GM23338 (cell line): ENCODE measurements around the gene ARMH4. TPM values are rescaled to one million over a fixed set of nuclear protein-coding genes. Genes with fewer than 3 reads are reported as not detected.

Source experiments
- ATAC-seq: fragments of 200-7000 bp; cut with Tn5 transposase; 3 replicates; pipeline ENCODE4 v1.9.1; 2020
- DNase-seq: peaks from one replicate; pipeline ENCODE4 v3.0.0-alpha.2; 2015; ENCODE audit warnings: low spot score
- H2AFZ ChIP-seq: fragments of 200-600 bp; sonication (generic); 2 replicates; pipeline ENCODE4 v1.8.0; 2016; ENCODE audit warnings: antibody characterized with exemption, mild to moderate bottlenecking, moderate library complexity
- H3F3A ChIP-seq: fragments of 200-600 bp; sonication (generic); replicated peaks from 2 replicates; pipeline ENCODE4 v1.8.0; 2017; ENCODE audit warnings: antibody characterized with exemption, mixed run types, low read depth
- H3K27ac ChIP-seq: fragments of 200-600 bp; sonication (generic); 2 replicates; pipeline ENCODE4 v1.6.1; 2016; ENCODE audit warnings: low read depth
- H3K27me3 ChIP-seq: fragments of 200-600 bp; sonication (generic); 2 replicates; pipeline ENCODE4 v1.8.0; 2016; ENCODE audit warnings: mild to moderate bottlenecking, mixed run types, moderate library complexity; ENCODE audit not compliant: insufficient read depth
- H3K36me3 ChIP-seq: fragments of 200-600 bp; sonication (generic); 2 replicates; pipeline ENCODE4 v1.8.0; 2016; ENCODE audit warnings: mild to moderate bottlenecking; ENCODE audit not compliant: insufficient read depth
- H3K4me1 ChIP-seq: fragments of 200-600 bp; sonication (generic); 2 replicates; pipeline ENCODE4 v1.8.0; 2016; ENCODE audit warnings: mild to moderate bottlenecking, moderate library complexity; ENCODE audit not compliant: insufficient read depth
- H3K4me2 ChIP-seq: fragments of 200-600 bp; sonication (generic); 2 replicates; pipeline ENCODE4 v1.7.1; 2017; ENCODE audit warnings: mixed run types
- H3K4me3 ChIP-seq: fragments of 200-600 bp; sonication (generic); 2 replicates; pipeline ENCODE4 v1.6.1; 2016; ENCODE audit warnings: mixed run types
- H3K79me2 ChIP-seq: fragments of 200-600 bp; sonication (generic); replicated peaks from 2 replicates; pipeline ENCODE4 v1.8.0; 2017; ENCODE audit warnings: mild to moderate bottlenecking; ENCODE audit not compliant: insufficient read depth
- H3K9me2 ChIP-seq: fragments of 200-600 bp; sonication (generic); 2 replicates; pipeline ENCODE4 v1.8.0; 2017; ENCODE audit not compliant: insufficient read depth
- H4K20me1 ChIP-seq: fragments of 200-600 bp; sonication (generic); replicated peaks from 2 replicates; pipeline ENCODE4 v1.8.0; 2017; ENCODE audit warnings: mild to moderate bottlenecking; ENCODE audit not compliant: insufficient read depth
- H3K27ac Mint-ChIP-seq: 2 replicates; pipeline ENCODE4 v1.8.0; 2020; ENCODE audit warnings: inconsistent platforms, mild to moderate bottlenecking, moderate library complexity, mixed read lengths
- H3K27me3 Mint-ChIP-seq: 3 replicates; pipeline ENCODE4 v1.8.0; 2022; ENCODE audit warnings: low read depth, mild to moderate bottlenecking, moderate library complexity, mixed read lengths, inconsistent platforms; ENCODE audit not compliant: insufficient read depth, poor library complexity
- H3K36me3 Mint-ChIP-seq: 3 replicates; pipeline ENCODE4 v1.8.0; 2021; ENCODE audit warnings: low read depth, mild to moderate bottlenecking, inconsistent platforms, moderate library complexity, mixed read lengths
- H3K4me1 Mint-ChIP-seq: 3 replicates; pipeline ENCODE4 v1.8.0; 2020; ENCODE audit warnings: mild to moderate bottlenecking, inconsistent platforms, mixed read lengths
- H3K4me3 Mint-ChIP-seq: 3 replicates; pipeline ENCODE4 v1.8.0; 2021; ENCODE audit warnings: moderate library complexity, mild to moderate bottlenecking, inconsistent platforms, mixed read lengths
- H3K9me3 Mint-ChIP-seq: 3 replicates; pipeline ENCODE4 v1.8.0; 2020; ENCODE audit warnings: moderate library complexity, mild to moderate bottlenecking, inconsistent platforms, mixed read lengths
- CREB1 ChIP-seq: fragments of 250-450 bp; sonication (Bioruptor Pico); IDR thresholded peaks from 2 replicates; pipeline ENCODE4 v1.5.0; 2020; ENCODE audit warnings: low read depth, mild to moderate bottlenecking, moderate library complexity
- EZH2 ChIP-seq: fragments of 200-600 bp; sonication (generic); IDR thresholded peaks from one replicate; pipeline ENCODE4 v1.8.0; 2017; ENCODE audit warnings: antibody characterized with exemption, mild to moderate bottlenecking, low read depth; ENCODE audit not compliant: unreplicated experiment
- EZH2phosphoT487 ChIP-seq: fragments of 200-600 bp; sonication (generic); IDR thresholded peaks from one replicate; pipeline ENCODE4 v1.8.1; 2018; ENCODE audit warnings: antibody characterized with exemption; ENCODE audit not compliant: unreplicated experiment
- JUNB ChIP-seq: IDR thresholded peaks from one replicate; pipeline ENCODE4 v1.6.1; 2016; ENCODE audit warnings: antibody characterized with exemption; ENCODE audit not compliant: unreplicated experiment
- NANOG ChIP-seq: IDR thresholded peaks from 2 replicates; pipeline ENCODE4 v1.6.1; 2016; ENCODE audit warnings: antibody characterized with exemption, borderline replicate concordance
- POLR2AphosphoS5 ChIP-seq: IDR thresholded peaks from 2 replicates; pipeline ENCODE4 v1.6.1; 2016; ENCODE audit warnings: antibody characterized with exemption, low read depth
- STAT1 ChIP-seq: IDR thresholded peaks from one replicate; pipeline ENCODE4 v1.6.1; 2016; ENCODE audit warnings: antibody characterized with exemption; ENCODE audit not compliant: unreplicated experiment
- ZNF114 ChIP-seq: fragments of 250-450 bp; sonication (Bioruptor Pico); IDR thresholded peaks from 2 replicates; pipeline ENCODE4 v1.5.0; 2020; ENCODE audit warnings: mild to moderate bottlenecking, moderate library complexity
- ZNF331 ChIP-seq: fragments of 250-450 bp; sonication (Bioruptor Pico); IDR thresholded peaks from 2 replicates; pipeline ENCODE4 v1.5.0; 2020; ENCODE audit warnings: low read depth, mild to moderate bottlenecking, moderate library complexity
- polyA plus RNA-seq: library from polyadenylated mRNA; unstranded; fragments of >200 nt; fragmentation: Nextera tagmentation; extraction: Ambion mirVana; gene quantifications from 2 replicates; pipeline ENCODE4 v1.2.1, GENCODE V29; 2016
- total RNA-seq: library from RNA; depleted of rRNA; stranded (reverse); fragments of >200 nt; shearing (Covaris generic); gene quantifications from 2 replicates; pipeline ENCODE4 v1.2.3, GENCODE V29; 2014
- TF ChIP-seq, protein P1 (sequence below): IDR thresholded peaks from 2 replicates; pipeline ENCODE4 v1.6.1; 2016; ENCODE audit warnings: antibody characterized with exemption
- TF ChIP-seq, protein P2 (sequence below): fragments of 250-450 bp; sonication (Bioruptor Pico); IDR thresholded peaks from 2 replicates; pipeline ENCODE4 v1.5.0; 2020; ENCODE audit warnings: mild to moderate bottlenecking, moderate library complexity
- TF ChIP-seq, protein P3 (sequence below), 2 experiments: fragments of 200-600 bp in 1 of 2; sonication (generic) in 1 of 2; conservative IDR thresholded peaks; 2 replicates each; pipeline versions ENCODE4 v1.5.1 to v1.6.1; 2016 to 2017; ENCODE audit warnings: antibody characterized with exemption in 2 of 2, low read depth in 2 of 2, mild to moderate bottlenecking in 2 of 2, moderate library complexity in 1 of 2
- TF ChIP-seq, protein P4 (sequence below): IDR thresholded peaks from one replicate; pipeline ENCODE4 v1.6.1; 2018; ENCODE audit warnings: antibody characterized with exemption; ENCODE audit not compliant: unreplicated experiment

Gene ARMH4
- total and polyA plus RNA-seq, 2 experiments from 2014 or later, result 15.5 to 20.2 TPM

DNA sequence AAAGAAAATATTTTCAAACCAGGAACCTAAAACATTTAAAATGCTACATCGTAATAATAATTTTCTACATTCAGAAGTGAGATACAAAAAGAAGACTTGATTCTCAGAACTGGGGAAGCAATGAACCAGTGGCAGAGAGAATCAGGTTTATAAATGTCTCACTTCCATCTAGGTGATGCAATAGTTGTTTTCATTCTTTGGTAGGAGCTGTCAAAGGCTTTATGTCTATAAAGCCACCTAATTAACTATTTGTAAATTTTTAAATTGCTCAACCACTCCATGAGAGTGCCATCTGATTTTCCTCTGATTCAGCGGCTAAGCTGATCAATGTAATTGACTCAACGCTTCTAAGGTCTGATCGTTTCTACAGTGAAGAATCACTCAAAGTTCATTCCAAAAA lies 66.1 kb downstream of the ARMH4 start:
- DNase-seq (no peak), ATAC-seq (no peak)
- Histone ChIP-seq H3K27me3 (no peaks in the 10 kb centered on the region), H2AFZ (no peak overlapping the region), H4K20me1 (no peaks in the 10 kb centered on the region), H3F3A (no peaks in the 10 kb centered on the region), H3K9me2 (no peaks in the 10 kb centered on the region), H3K27ac (no peak overlapping the region), H3K4me2 (no peak overlapping the region), H3K4me3 (no peak overlapping the region), H3K79me2 (no peaks in the 10 kb centered on the region), H3K4me1 (peaks cover 8% of the 10 kb centered on the region; the same call in 1 of the 2 replicates), H3K36me3 (no peaks in the 10 kb centered on the region)
- H3K36me3 Mint-ChIP-seq, result no peaks in the 10 kb centered on the region
- H3K4me3 Mint-ChIP-seq, result no peak overlapping the region
- no peak overlapping the region for H3K27ac Mint-ChIP-seq
- TF ChIP-seq, protein P1, sequence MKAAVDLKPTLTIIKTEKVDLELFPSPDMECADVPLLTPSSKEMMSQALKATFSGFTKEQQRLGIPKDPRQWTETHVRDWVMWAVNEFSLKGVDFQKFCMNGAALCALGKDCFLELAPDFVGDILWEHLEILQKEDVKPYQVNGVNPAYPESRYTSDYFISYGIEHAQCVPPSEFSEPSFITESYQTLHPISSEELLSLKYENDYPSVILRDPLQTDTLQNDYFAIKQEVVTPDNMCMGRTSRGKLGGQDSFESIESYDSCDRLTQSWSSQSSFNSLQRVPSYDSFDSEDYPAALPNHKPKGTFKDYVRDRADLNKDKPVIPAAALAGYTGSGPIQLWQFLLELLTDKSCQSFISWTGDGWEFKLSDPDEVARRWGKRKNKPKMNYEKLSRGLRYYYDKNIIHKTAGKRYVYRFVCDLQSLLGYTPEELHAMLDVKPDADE, result no peak
- TF ChIP-seq EZH2 (no peak), CREB1 (CRISPR knock-in tag) (no peak), ZNF331 (CRISPR knock-in tag) (no peak), POLR2AphosphoS5 (no peak), STAT1 (no peak), JUNB (no peak), ZNF114 (CRISPR knock-in tag) (no peak), NANOG (no peak), EZH2phosphoT487 (no peak)
- TF ChIP-seq, protein P2, sequence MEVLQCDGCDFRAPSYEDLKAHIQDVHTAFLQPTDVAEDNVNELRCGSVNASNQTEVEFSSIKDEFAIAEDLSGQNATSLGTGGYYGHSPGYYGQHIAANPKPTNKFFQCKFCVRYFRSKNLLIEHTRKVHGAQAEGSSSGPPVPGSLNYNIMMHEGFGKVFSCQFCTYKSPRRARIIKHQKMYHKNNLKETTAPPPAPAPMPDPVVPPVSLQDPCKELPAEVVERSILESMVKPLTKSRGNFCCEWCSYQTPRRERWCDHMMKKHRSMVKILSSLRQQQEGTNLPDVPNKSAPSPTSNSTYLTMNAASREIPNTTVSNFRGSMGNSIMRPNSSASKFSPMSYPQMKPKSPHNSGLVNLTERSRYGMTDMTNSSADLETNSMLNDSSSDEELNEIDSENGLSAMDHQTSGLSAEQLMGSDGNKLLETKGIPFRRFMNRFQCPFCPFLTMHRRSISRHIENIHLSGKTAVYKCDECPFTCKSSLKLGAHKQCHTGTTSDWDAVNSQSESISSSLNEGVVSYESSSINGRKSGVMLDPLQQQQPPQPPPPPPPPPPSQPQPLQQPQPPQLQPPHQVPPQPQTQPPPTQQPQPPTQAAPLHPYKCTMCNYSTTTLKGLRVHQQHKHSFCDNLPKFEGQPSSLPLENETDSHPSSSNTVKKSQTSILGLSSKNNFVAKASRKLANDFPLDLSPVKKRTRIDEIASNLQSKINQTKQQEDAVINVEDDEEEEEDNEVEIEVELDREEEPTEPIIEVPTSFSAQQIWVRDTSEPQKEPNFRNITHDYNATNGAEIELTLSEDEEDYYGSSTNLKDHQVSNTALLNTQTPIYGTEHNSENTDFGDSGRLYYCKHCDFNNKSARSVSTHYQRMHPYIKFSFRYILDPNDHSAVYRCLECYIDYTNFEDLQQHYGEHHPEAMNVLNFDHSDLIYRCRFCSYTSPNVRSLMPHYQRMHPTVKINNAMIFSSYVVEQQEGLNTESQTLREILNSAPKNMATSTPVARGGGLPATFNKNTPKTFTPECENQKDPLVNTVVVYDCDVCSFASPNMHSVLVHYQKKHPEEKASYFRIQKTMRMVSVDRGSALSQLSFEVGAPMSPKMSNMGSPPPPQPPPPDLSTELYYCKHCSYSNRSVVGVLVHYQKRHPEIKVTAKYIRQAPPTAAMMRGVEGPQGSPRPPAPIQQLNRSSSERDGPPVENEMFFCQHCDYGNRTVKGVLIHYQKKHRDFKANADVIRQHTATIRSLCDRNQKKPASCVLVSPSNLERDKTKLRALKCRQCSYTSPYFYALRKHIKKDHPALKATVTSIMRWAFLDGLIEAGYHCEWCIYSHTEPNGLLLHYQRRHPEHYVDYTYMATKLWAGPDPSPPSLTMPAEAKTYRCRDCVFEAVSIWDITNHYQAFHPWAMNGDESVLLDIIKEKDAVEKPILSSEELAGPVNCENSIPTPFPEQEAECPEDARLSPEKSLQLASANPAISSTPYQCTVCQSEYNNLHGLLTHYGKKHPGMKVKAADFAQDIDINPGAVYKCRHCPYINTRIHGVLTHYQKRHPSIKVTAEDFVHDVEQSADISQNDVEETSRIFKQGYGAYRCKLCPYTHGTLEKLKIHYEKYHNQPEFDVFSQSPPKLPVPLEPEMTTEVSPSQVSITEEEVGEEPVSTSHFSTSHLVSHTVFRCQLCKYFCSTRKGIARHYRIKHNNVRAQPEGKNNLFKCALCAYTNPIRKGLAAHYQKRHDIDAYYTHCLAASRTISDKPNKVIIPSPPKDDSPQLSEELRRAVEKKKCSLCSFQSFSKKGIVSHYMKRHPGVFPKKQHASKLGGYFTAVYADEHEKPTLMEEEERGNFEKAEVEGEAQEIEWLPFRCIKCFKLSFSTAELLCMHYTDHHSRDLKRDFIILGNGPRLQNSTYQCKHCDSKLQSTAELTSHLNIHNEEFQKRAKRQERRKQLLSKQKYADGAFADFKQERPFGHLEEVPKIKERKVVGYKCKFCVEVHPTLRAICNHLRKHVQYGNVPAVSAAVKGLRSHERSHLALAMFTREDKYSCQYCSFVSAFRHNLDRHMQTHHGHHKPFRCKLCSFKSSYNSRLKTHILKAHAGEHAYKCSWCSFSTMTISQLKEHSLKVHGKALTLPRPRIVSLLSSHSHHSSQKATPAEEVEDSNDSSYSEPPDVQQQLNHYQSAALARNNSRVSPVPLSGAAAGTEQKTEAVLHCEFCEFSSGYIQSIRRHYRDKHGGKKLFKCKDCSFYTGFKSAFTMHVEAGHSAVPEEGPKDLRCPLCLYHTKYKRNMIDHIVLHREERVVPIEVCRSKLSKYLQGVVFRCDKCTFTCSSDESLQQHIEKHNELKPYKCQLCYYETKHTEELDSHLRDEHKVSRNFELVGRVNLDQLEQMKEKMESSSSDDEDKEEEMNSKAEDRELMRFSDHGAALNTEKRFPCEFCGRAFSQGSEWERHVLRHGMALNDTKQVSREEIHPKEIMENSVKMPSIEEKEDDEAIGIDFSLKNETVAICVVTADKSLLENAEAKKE, result no peak
- TF ChIP-seq, protein P3, sequence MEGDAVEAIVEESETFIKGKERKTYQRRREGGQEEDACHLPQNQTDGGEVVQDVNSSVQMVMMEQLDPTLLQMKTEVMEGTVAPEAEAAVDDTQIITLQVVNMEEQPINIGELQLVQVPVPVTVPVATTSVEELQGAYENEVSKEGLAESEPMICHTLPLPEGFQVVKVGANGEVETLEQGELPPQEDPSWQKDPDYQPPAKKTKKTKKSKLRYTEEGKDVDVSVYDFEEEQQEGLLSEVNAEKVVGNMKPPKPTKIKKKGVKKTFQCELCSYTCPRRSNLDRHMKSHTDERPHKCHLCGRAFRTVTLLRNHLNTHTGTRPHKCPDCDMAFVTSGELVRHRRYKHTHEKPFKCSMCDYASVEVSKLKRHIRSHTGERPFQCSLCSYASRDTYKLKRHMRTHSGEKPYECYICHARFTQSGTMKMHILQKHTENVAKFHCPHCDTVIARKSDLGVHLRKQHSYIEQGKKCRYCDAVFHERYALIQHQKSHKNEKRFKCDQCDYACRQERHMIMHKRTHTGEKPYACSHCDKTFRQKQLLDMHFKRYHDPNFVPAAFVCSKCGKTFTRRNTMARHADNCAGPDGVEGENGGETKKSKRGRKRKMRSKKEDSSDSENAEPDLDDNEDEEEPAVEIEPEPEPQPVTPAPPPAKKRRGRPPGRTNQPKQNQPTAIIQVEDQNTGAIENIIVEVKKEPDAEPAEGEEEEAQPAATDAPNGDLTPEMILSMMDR (conservative IDR thresholded peaks at IDR 0.05; ENCODE audit: low read depth in 2 of 2), result no peak
- TF ChIP-seq, protein P4, sequence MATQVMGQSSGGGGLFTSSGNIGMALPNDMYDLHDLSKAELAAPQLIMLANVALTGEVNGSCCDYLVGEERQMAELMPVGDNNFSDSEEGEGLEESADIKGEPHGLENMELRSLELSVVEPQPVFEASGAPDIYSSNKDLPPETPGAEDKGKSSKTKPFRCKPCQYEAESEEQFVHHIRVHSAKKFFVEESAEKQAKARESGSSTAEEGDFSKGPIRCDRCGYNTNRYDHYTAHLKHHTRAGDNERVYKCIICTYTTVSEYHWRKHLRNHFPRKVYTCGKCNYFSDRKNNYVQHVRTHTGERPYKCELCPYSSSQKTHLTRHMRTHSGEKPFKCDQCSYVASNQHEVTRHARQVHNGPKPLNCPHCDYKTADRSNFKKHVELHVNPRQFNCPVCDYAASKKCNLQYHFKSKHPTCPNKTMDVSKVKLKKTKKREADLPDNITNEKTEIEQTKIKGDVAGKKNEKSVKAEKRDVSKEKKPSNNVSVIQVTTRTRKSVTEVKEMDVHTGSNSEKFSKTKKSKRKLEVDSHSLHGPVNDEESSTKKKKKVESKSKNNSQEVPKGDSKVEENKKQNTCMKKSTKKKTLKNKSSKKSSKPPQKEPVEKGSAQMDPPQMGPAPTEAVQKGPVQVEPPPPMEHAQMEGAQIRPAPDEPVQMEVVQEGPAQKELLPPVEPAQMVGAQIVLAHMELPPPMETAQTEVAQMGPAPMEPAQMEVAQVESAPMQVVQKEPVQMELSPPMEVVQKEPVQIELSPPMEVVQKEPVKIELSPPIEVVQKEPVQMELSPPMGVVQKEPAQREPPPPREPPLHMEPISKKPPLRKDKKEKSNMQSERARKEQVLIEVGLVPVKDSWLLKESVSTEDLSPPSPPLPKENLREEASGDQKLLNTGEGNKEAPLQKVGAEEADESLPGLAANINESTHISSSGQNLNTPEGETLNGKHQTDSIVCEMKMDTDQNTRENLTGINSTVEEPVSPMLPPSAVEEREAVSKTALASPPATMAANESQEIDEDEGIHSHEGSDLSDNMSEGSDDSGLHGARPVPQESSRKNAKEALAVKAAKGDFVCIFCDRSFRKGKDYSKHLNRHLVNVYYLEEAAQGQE, result no peak
- H3K4me1 Mint-ChIP-seq, result peaks cover 16% of the 10 kb centered on the region; the same call in 2 of the 3 replicates
- no peaks in the 10 kb centered on the region; the same call in 2 of the 3 replicates for H3K9me3 Mint-ChIP-seq
- H3K27me3 Mint-ChIP-seq, result no peaks in the 10 kb centered on the region
